Measurements from ENCODE around the gene INPP5F.
"Not testable (repeated sequence)": the region's sequence is repeated elsewhere in the genome, so short reads cannot be mapped to it uniquely, and the experiment has no call there.

INPP5F gene

GRCh38 chr10:119773041-119773440 is 47.2 kb downstream of the INPP5F start:
- not testable (repeated sequence) for H3K27me3 ChIP-seq (ENCODE audit: control insufficient read depth, insufficient read depth, low read length); H3K9me3 ChIP-seq (ENCODE audit: control insufficient read depth, low read length); H3K4me1 ChIP-seq (ENCODE audit: control insufficient read depth, insufficient read depth, low read length); H3K36me3 ChIP-seq (ENCODE audit: control insufficient read depth, insufficient read depth, low read length); H3K4me3 ChIP-seq (ENCODE audit: low read length); H3K9ac ChIP-seq (ENCODE audit: low read length)

- H3K9me3 ChIP-seq (ENCODE audit: control insufficient read depth, low read length), result no peaks in the 10 kb centered on the region
- H3K4me3 ChIP-seq (ENCODE audit: low read length), result no peak overlapping the region
- H3K27me3 ChIP-seq (ENCODE audit: control insufficient read depth, insufficient read depth, low read length), result no peaks in the 10 kb centered on the region
- no peaks in the 10 kb centered on the region for H3K4me1 ChIP-seq (ENCODE audit: control insufficient read depth, insufficient read depth, low read length)
- no peaks in the 10 kb centered on the region for H3K36me3 ChIP-seq (ENCODE audit: control insufficient read depth, insufficient read depth, low read length)
- H3K9ac ChIP-seq (ENCODE audit: low read length), result no peak overlapping the region
These were observed 49.7 kb downstream of the INPP5F start for GRCh38 chr10:119775529-119775928.

GRCh38 chr10:119776536-119776935 is 50.7 kb downstream of the INPP5F start:
- no peaks in the 10 kb centered on the region for H3K36me3 ChIP-seq (ENCODE audit: control insufficient read depth, insufficient read depth, low read length)
- H3K27me3 ChIP-seq (ENCODE audit: control insufficient read depth, insufficient read depth, low read length), result no peaks in the 10 kb centered on the region
- no peak overlapping the region for H3K4me3 ChIP-seq (ENCODE audit: low read length)
- H3K4me1 ChIP-seq (ENCODE audit: control insufficient read depth, insufficient read depth, low read length), result no peaks in the 10 kb centered on the region
- H3K9me3 ChIP-seq (ENCODE audit: control insufficient read depth, low read length), result no peaks in the 10 kb centered on the region
- no peak overlapping the region for H3K9ac ChIP-seq (ENCODE audit: low read length)

GRCh38 chr10:119777686-119778085 is 51.8 kb downstream of the INPP5F start:
- no peaks in the 10 kb centered on the region for H3K36me3 ChIP-seq (ENCODE audit: control insufficient read depth, insufficient read depth, low read length)
- H3K27me3 ChIP-seq (ENCODE audit: control insufficient read depth, insufficient read depth, low read length), result no peaks in the 10 kb centered on the region
- H3K4me1 ChIP-seq (ENCODE audit: control insufficient read depth, insufficient read depth, low read length), result no peaks in the 10 kb centered on the region
- no peaks in the 10 kb centered on the region for H3K9me3 ChIP-seq (ENCODE audit: control insufficient read depth, low read length)
- no peak overlapping the region for H3K4me3 ChIP-seq (ENCODE audit: low read length)
- H3K9ac ChIP-seq (ENCODE audit: low read length), result no peak overlapping the region

- no peaks in the 10 kb centered on the region for H3K36me3 ChIP-seq (ENCODE audit: control insufficient read depth, insufficient read depth, low read length)
- no peak overlapping the region for H3K4me3 ChIP-seq (ENCODE audit: low read length)
- H3K9me3 ChIP-seq (ENCODE audit: control insufficient read depth, low read length), result no peaks in the 10 kb centered on the region
- H3K9ac ChIP-seq (ENCODE audit: low read length), result no peak overlapping the region
- no peaks in the 10 kb centered on the region for H3K27me3 ChIP-seq (ENCODE audit: control insufficient read depth, insufficient read depth, low read length)
- H3K4me1 ChIP-seq (ENCODE audit: control insufficient read depth, insufficient read depth, low read length), result no peaks in the 10 kb centered on the region
These were observed 53.1 kb downstream of the INPP5F start for GRCh38 chr10:119778776-119779445.

- H3K4me1 ChIP-seq (ENCODE audit: control insufficient read depth, insufficient read depth, low read length), result no peaks in the 10 kb centered on the region
- no peak overlapping the region for H3K4me3 ChIP-seq (ENCODE audit: low read length)
- no peaks in the 10 kb centered on the region for H3K9me3 ChIP-seq (ENCODE audit: control insufficient read depth, low read length)
- no peak overlapping the region for H3K9ac ChIP-seq (ENCODE audit: low read length)
- no peaks in the 10 kb centered on the region for H3K27me3 ChIP-seq (ENCODE audit: control insufficient read depth, insufficient read depth, low read length)
- no peaks in the 10 kb centered on the region for H3K36me3 ChIP-seq (ENCODE audit: control insufficient read depth, insufficient read depth, low read length)
These were observed 55.1 kb downstream of the INPP5F start for GRCh38 chr10:119780879-119781480.

- Histone ChIP-seq H3K4me3 (ENCODE audit: low read length) (no peak overlapping the region), H3K9ac (ENCODE audit: low read length) (no peak overlapping the region), H3K36me3 (ENCODE audit: control insufficient read depth, insufficient read depth, low read length) (no peaks in the 10 kb centered on the region), H3K4me1 (ENCODE audit: control insufficient read depth, insufficient read depth, low read length) (no peaks in the 10 kb centered on the region), H3K9me3 (ENCODE audit: control insufficient read depth, low read length) (no peaks in the 10 kb centered on the region), H3K27me3 (ENCODE audit: control insufficient read depth, insufficient read depth, low read length) (no peaks in the 10 kb centered on the region)
These were observed 55.6 kb downstream of the INPP5F start for GRCh38 chr10:119781498-119781897.

- H3K36me3 ChIP-seq (ENCODE audit: control insufficient read depth, insufficient read depth, low read length), result no peaks in the 10 kb centered on the region
- H3K9me3 ChIP-seq (ENCODE audit: control insufficient read depth, low read length), result no peaks in the 10 kb centered on the region
- no peaks in the 10 kb centered on the region for H3K4me1 ChIP-seq (ENCODE audit: control insufficient read depth, insufficient read depth, low read length)
- no peak overlapping the region for H3K9ac ChIP-seq (ENCODE audit: low read length)
- H3K4me3 ChIP-seq (ENCODE audit: low read length), result no peak overlapping the region
- no peaks in the 10 kb centered on the region for H3K27me3 ChIP-seq (ENCODE audit: control insufficient read depth, insufficient read depth, low read length)
These were observed 57.3 kb downstream of the INPP5F start for GRCh38 chr10:119782981-119783664.

GRCh38 chr10:119783665-119784027 is 57.8 kb downstream of the INPP5F start:
- Histone ChIP-seq H3K4me1 (ENCODE audit: control insufficient read depth, insufficient read depth, low read length) (no peaks in the 10 kb centered on the region), H3K9ac (ENCODE audit: low read length) (no peak overlapping the region), H3K36me3 (ENCODE audit: control insufficient read depth, insufficient read depth, low read length) (no peaks in the 10 kb centered on the region), H3K9me3 (ENCODE audit: control insufficient read depth, low read length) (no peaks in the 10 kb centered on the region), H3K27me3 (ENCODE audit: control insufficient read depth, insufficient read depth, low read length) (no peaks in the 10 kb centered on the region), H3K4me3 (ENCODE audit: low read length) (no peak overlapping the region)

- no peak overlapping the region for H3K4me3 ChIP-seq (ENCODE audit: low read length)
- no peaks in the 10 kb centered on the region for H3K27me3 ChIP-seq (ENCODE audit: control insufficient read depth, insufficient read depth, low read length)
- H3K9ac ChIP-seq (ENCODE audit: low read length), result no peak overlapping the region
- no peaks in the 10 kb centered on the region for H3K4me1 ChIP-seq (ENCODE audit: control insufficient read depth, insufficient read depth, low read length)
- no peaks in the 10 kb centered on the region for H3K9me3 ChIP-seq (ENCODE audit: control insufficient read depth, low read length)
- H3K36me3 ChIP-seq (ENCODE audit: control insufficient read depth, insufficient read depth, low read length), result no peaks in the 10 kb centered on the region
These were observed 58.7 kb downstream of the INPP5F start for GRCh38 chr10:119784340-119785067.

GRCh38 chr10:119786117-119786769 is 60.4 kb downstream of the INPP5F start:
- no peaks in the 10 kb centered on the region for H3K27me3 ChIP-seq (ENCODE audit: control insufficient read depth, insufficient read depth, low read length)
- H3K4me1 ChIP-seq (ENCODE audit: control insufficient read depth, insufficient read depth, low read length), result no peaks in the 10 kb centered on the region
- H3K9ac ChIP-seq (ENCODE audit: low read length), result no peak overlapping the region
- no peak overlapping the region for H3K4me3 ChIP-seq (ENCODE audit: low read length)
- no peaks in the 10 kb centered on the region for H3K9me3 ChIP-seq (ENCODE audit: control insufficient read depth, low read length)
- H3K36me3 ChIP-seq (ENCODE audit: control insufficient read depth, insufficient read depth, low read length), result no peaks in the 10 kb centered on the region

GRCh38 chr10:119795101-119795500 is 69.3 kb downstream of the INPP5F start:
- H3K4me3 ChIP-seq (ENCODE audit: low read length); H3K9me3 ChIP-seq (ENCODE audit: control insufficient read depth, low read length); H3K9ac ChIP-seq (ENCODE audit: low read length); H3K36me3 ChIP-seq (ENCODE audit: control insufficient read depth, insufficient read depth, low read length); H3K27me3 ChIP-seq (ENCODE audit: control insufficient read depth, insufficient read depth, low read length); H3K4me1 ChIP-seq (ENCODE audit: control insufficient read depth, insufficient read depth, low read length): not testable (repeated sequence)
